K562 (cell line): ENCODE results near the gene COMMD8. TPM values are rescaled to one million over a fixed set of nuclear protein-coding genes. Genes with fewer than 3 reads are reported as not detected.

Experiments
- ATAC-seq: fragments of 200-7000 bp; cut with Tn5 transposase; 3 replicates; pipeline ENCODE4 v1.9.1; 2020; ENCODE audit warnings: moderate library complexity
- BruUV-seq: library from RNA; stranded (reverse); fragments of 400-500 nt; replicated peaks from 2 replicates; lab custom pipeline; 2021; lab: Mats Ljungman, UMichigan
- CTCF ChIA-PET: fragments of 300-600 bp; formaldehyde crosslinking; extraction: SDS; loops from one replicate; lab custom pipeline; 2021; ENCODE audit warnings: low intra/inter-chr PET ratio; lab: Yijun Ruan, JAX
- POLR2A ChIA-PET: fragments of 300-600, 350-650 bp; sonication (Branson Sonifier 250); formaldehyde crosslinking; extraction: SDS; loops from one replicate; lab custom pipeline; 2021; ENCODE audit warnings: antibody characterized with exemption, inconsistent platforms; lab: Yijun Ruan, JAX
- DNase-seq, 4 experiments: peaks; one replicate each; pipeline versions ENCODE4 v3.0.0 to v3.0.0-alpha.2; 2011 to 2018; ENCODE audit warnings: low spot score in 3 of 4, mixed read lengths in 3 of 4; ENCODE audit errors: extremely low read depth in 1 of 4
- FAIRE-seq: peaks from 2 replicates; lab custom pipeline; 2011; peaks lifted over from hg19 to GRCh38; lab: Jason Lieb, UNC
- H2AFZ ChIP-seq: 2 replicates; pipeline ENCODE4 v1.6.0; 2011; ENCODE audit warnings: low read depth, low read length, control low read depth, inconsistent platforms
- H3K27ac ChIP-seq: fragments of 200-600 bp; 3 replicates; pipeline ENCODE4 v1.8.0; 2011; ENCODE audit warnings: low read depth, mild to moderate bottlenecking, control low read depth, inconsistent platforms, low read length, moderate library complexity, mixed read lengths; ENCODE audit errors: extremely low read depth
- H3K27me3 ChIP-seq, 2 experiments: fragments of 300-600 bp in 1 of 2; 2 replicates in 1 of 2; 3 replicates in 1 of 2; pipeline versions ENCODE4 v1.6.0 to v1.8.0; 2011; ENCODE audit warnings: inconsistent platforms in 2 of 2, low read length in 2 of 2, mild to moderate bottlenecking in 1 of 2, mixed read lengths in 1 of 2, moderate library complexity in 1 of 2; ENCODE audit not compliant: control insufficient read depth in 2 of 2, insufficient read depth in 2 of 2
- H3K36me3 ChIP-seq: fragments of 300-600 bp; 3 replicates; pipeline ENCODE4 v1.8.0; 2011; ENCODE audit warnings: mild to moderate bottlenecking, low read length, inconsistent platforms; ENCODE audit not compliant: control insufficient read depth, insufficient read depth
- H3K4me1 ChIP-seq, 2 experiments: fragments of 200-600 bp in 1 of 2; replicated peaks in 1 of 2; 2 replicates in 1 of 2; 3 replicates in 1 of 2; pipeline versions ENCODE4 v1.5.1 to v1.8.0; 2011; ENCODE audit warnings: inconsistent platforms in 2 of 2, low read length in 2 of 2, mild to moderate bottlenecking in 1 of 2, mixed read lengths in 1 of 2, moderate library complexity in 1 of 2; ENCODE audit not compliant: control insufficient read depth in 2 of 2, insufficient read depth in 2 of 2
- H3K4me2 ChIP-seq: 2 replicates; pipeline ENCODE4 v1.6.1; 2011; ENCODE audit warnings: low read length, control low read depth, inconsistent platforms, mixed read lengths; ENCODE audit not compliant: insufficient read depth
- H3K4me3 ChIP-seq: fragments of 200-600 bp; sonication (generic), shearing (Covaris generic); 2 replicates; pipeline ENCODE4 v1.5.1; 2016; ENCODE audit warnings: control low read depth, inconsistent platforms
- H3K79me2 ChIP-seq: fragments of 200-600 bp; 3 replicates; pipeline ENCODE4 v1.8.0; 2011; ENCODE audit warnings: low read length, inconsistent platforms; ENCODE audit not compliant: control insufficient read depth, insufficient read depth
- H3K9ac ChIP-seq, 2 experiments: 2 replicates each; pipeline versions ENCODE4 v1.6.0 to v1.6.1; 2011; ENCODE audit warnings: low read depth in 2 of 2, low read length in 2 of 2, control low read depth in 1 of 2, inconsistent platforms in 1 of 2, mild to moderate bottlenecking in 1 of 2, mixed read lengths in 1 of 2; ENCODE audit not compliant: insufficient read depth in 1 of 2
- H3K9me1 ChIP-seq: one replicate; pipeline ENCODE4 v1.6.0; 2011; ENCODE audit warnings: inconsistent platforms, mild to moderate bottlenecking, low read length, moderate library complexity; ENCODE audit not compliant: control insufficient read depth, insufficient read depth
- H3K9me3 ChIP-seq: replicated peaks from 2 replicates; pipeline ENCODE4 v1.5.1; 2011; ENCODE audit warnings: low read depth, low read length, inconsistent platforms; ENCODE audit not compliant: control insufficient read depth, insufficient read depth
- H4K20me1 ChIP-seq: replicated peaks from 2 replicates; pipeline ENCODE4 v1.6.1; 2011; ENCODE audit warnings: low read length, inconsistent platforms, mixed read lengths; ENCODE audit not compliant: control insufficient read depth, insufficient read depth
- CBX1 ChIP-seq: sonication (generic); IDR thresholded peaks from 2 replicates; pipeline ENCODE4 v1.6.1; 2016; ENCODE audit warnings: antibody characterized with exemption, low read depth, mild to moderate bottlenecking
- CBX8 ChIP-seq: fragments of 200-600 bp; sonication (generic); IDR thresholded peaks from 2 replicates; pipeline ENCODE4 v1.6.1; 2012; ENCODE audit warnings: borderline replicate concordance, mixed run types, low read depth, mild to moderate bottlenecking, moderate library complexity, mixed read lengths, low read length, control low read depth, inconsistent platforms; ENCODE audit not compliant: poor library complexity, severe bottlenecking; ENCODE audit errors: extremely low read depth
- FOXA3 ChIP-seq, 2 experiments: fragments of 450-650 bp in 1 of 2; sonication (generic) in 1 of 2; formaldehyde crosslinking; IDR thresholded peaks in 1 of 2; conservative IDR thresholded peaks in 1 of 2; 2 replicates each; pipeline versions ENCODE4 v1.4.0 to v1.8.0; 2020 to 2022; ENCODE audit warnings: mild to moderate bottlenecking in 2 of 2, missing genetic modification reagents in 1 of 2
- GATAD2B ChIP-seq: fragments of 450-650 bp; IDR thresholded peaks from 2 replicates; pipeline ENCODE4 v1.6.1; 2017; ENCODE audit warnings: mild to moderate bottlenecking, borderline replicate concordance
- HIVEP1 ChIP-seq: fragments of 250-450 bp; sonication (Bioruptor Pico); IDR thresholded peaks from 2 replicates; pipeline ENCODE4 v1.4.0; 2020; ENCODE audit warnings: mild to moderate bottlenecking
- NR2F6 ChIP-seq: fragments of 450-650 bp; formaldehyde crosslinking; IDR thresholded peaks from 2 replicates; pipeline ENCODE4 v1.4.0; 2020; ENCODE audit warnings: mild to moderate bottlenecking
- OTX1 ChIP-seq: fragments of 450-650 bp; formaldehyde crosslinking; IDR thresholded peaks from 2 replicates; pipeline ENCODE4 v1.4.0; 2022; ENCODE audit warnings: mild to moderate bottlenecking
- PHF20 ChIP-seq: fragments of 450-650 bp; IDR thresholded peaks from 2 replicates; pipeline ENCODE4 v1.6.1; 2018; ENCODE audit not compliant: partially characterized antibody
- ZKSCAN8 ChIP-seq: fragments of 200-800 bp; sonication (Bioruptor generic); IDR thresholded peaks from 2 replicates; pipeline ENCODE4 v1.6.1; 2016; ENCODE audit warnings: missing genetic modification characterization, missing compliant biosample characterization
- ZNF124 ChIP-seq: sonication (generic); formaldehyde crosslinking; IDR thresholded peaks from 2 replicates; pipeline ENCODE4 v1.8.1; 2022; ENCODE audit warnings: missing genetic modification reagents
- ZNF507 ChIP-seq: conservative IDR thresholded peaks from 2 replicates; pipeline ENCODE4 v1.6.1; 2017; ENCODE audit warnings: missing genetic modification characterization, missing compliant biosample characterization
- WGBS: fragments of 100-300 bp; shearing (Covaris generic); methylation state at CpG from one replicate; pipeline ENCODE4 v1.1.6; 2016; ENCODE audit warnings: low coverage, mixed read lengths; ENCODE audit not compliant: insufficient coverage; ENCODE audit errors: missing lambda C conversion rate; 5-methylcytosine and 5-hydroxymethylcytosine counted together
- in situ Hi-C: fragments of 300-500 bp; cut with MboI; formaldehyde crosslinking; loops from 4 replicates; pipeline ENCODE4 v1.15.0; 2018; ENCODE audit warnings: inconsistent platforms, mixed read lengths
- intact Hi-C: fragments of 100-400 bp; cut with micrococcal nuclease; formaldehyde crosslinking; loops from 2 replicates; pipeline ENCODE4 v1.14.2; 2022
- polyA plus RNA-seq, 8 experiments: library from polyadenylated mRNA; depleted of rRNA in 4 of 8; stranded (reverse) in 5 of 8; unstranded in 3 of 8; fragments of >200 nt; fragmentation: Nextera tagmentation in 2 of 8; fragmentation: Illumina TruSeq in 1 of 8; extraction: Ambion mirVana in 2 of 8; extraction: Trizol in 1 of 8; gene quantifications; 2 replicates each; pipeline versions ENCODE4 v1.2.1 to v1.2.3, GENCODE V29; 2011 to 2014; ENCODE audit warnings: inconsistent platforms in 1 of 8, missing spikeins in 1 of 8
- total RNA-seq, 7 experiments: library from RNA; depleted of rRNA in 6 of 7; stranded (reverse); fragments of >200 nt in 6 of 7; fragmentation: Illumina TruSeq in 2 of 7; extraction: Trizol in 2 of 7; gene quantifications; 2 replicates each; pipeline versions ENCODE4 v1.2.1 to v1.2.3, GENCODE V29; 2011 to 2021; ENCODE audit warnings: low replicate concordance in 1 of 7
- TF ChIP-seq, protein P1 (sequence below): fragments of 450-650 bp; IDR thresholded peaks from 2 replicates; pipeline ENCODE4 v1.6.1; 2017; ENCODE audit warnings: mild to moderate bottlenecking, moderate library complexity
- TF ChIP-seq, protein P2 (sequence below), 2 experiments: fragments of 450-650 bp in 1 of 2; sonication (generic) in 1 of 2; formaldehyde crosslinking in 1 of 2; IDR thresholded peaks; 2 replicates each; pipeline versions ENCODE4 v1.7.1 to v1.9.0; 2016 to 2022; ENCODE audit warnings: inconsistent platforms in 1 of 2, mild to moderate bottlenecking in 1 of 2, missing genetic modification reagents in 1 of 2

COMMD8 gene
- total and polyA plus RNA-seq, 9 of the 15 experiments (the other 6 are each of a cell fraction or from before 2014, with no cell fraction given), result 7.6 to 41.0 (median 13.1) TPM

DNA sequence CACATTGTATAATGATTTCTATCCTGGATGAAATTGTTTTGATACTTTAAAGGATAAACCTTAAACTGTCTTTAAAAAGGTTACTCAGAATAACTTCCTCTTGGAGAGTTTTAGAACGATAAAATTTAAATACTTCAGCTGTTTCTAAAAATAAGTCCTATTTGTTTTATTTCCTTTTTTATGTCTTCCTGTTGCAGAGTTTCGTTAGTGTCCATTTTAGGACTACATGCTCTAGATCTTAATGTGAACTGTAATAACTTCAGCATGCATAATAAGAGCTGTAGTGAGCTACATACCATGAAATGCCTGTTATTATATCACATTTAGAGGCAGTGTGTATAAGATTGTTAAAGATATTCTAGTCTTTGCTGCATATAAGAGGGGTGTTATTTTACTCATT lies 36.2 kb upstream of the COMMD8 start:
- ChIA-PET CTCF (no interaction called here), POLR2A (no interaction called here)
- Histone ChIP-seq H2AFZ (no peak overlapping the region), H3K27me3 (no peaks in the 10 kb centered on the region), H3K79me2 (no peaks in the 10 kb centered on the region), H3K27ac (no peak overlapping the region), H3K9me3 (no peaks in the 10 kb centered on the region), H4K20me1 (no peaks in the 10 kb centered on the region), H3K36me3 (no peaks in the 10 kb centered on the region), H3K4me2 (no peak overlapping the region), H3K9me1 (no peaks in the 10 kb centered on the region), H3K4me3 (no peak overlapping the region), H3K4me1 (no peaks in the 10 kb centered on the region), H3K9ac (no peak overlapping the region)
- DNase-seq (no peak), ATAC-seq (no peak), FAIRE-seq (no peak)
- 0% methylated on average over 2 of the region's 2 CpGs for WGBS
- in situ Hi-C loops, result no loop called here
- BruUV-seq, result no TSS peak
- intact Hi-C loops, result no loop called here
- no peak for TF ChIP-seq HIVEP1
- TF ChIP-seq NR2F6 (CRISPR knock-in tag), result no peak
- no peak for TF ChIP-seq GATAD2B
- TF ChIP-seq ZKSCAN8 (CRISPR knock-in tag), result no peak
- TF ChIP-seq PHF20, result no peak
- TF ChIP-seq, protein P1, sequence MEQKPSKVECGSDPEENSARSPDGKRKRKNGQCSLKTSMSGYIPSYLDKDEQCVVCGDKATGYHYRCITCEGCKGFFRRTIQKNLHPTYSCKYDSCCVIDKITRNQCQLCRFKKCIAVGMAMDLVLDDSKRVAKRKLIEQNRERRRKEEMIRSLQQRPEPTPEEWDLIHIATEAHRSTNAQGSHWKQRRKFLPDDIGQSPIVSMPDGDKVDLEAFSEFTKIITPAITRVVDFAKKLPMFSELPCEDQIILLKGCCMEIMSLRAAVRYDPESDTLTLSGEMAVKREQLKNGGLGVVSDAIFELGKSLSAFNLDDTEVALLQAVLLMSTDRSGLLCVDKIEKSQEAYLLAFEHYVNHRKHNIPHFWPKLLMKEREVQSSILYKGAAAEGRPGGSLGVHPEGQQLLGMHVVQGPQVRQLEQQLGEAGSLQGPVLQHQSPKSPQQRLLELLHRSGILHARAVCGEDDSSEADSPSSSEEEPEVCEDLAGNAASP, result no peak
- TF ChIP-seq ZNF124 (CRISPR knock-in tag), result no peak
- TF ChIP-seq, protein P2, sequence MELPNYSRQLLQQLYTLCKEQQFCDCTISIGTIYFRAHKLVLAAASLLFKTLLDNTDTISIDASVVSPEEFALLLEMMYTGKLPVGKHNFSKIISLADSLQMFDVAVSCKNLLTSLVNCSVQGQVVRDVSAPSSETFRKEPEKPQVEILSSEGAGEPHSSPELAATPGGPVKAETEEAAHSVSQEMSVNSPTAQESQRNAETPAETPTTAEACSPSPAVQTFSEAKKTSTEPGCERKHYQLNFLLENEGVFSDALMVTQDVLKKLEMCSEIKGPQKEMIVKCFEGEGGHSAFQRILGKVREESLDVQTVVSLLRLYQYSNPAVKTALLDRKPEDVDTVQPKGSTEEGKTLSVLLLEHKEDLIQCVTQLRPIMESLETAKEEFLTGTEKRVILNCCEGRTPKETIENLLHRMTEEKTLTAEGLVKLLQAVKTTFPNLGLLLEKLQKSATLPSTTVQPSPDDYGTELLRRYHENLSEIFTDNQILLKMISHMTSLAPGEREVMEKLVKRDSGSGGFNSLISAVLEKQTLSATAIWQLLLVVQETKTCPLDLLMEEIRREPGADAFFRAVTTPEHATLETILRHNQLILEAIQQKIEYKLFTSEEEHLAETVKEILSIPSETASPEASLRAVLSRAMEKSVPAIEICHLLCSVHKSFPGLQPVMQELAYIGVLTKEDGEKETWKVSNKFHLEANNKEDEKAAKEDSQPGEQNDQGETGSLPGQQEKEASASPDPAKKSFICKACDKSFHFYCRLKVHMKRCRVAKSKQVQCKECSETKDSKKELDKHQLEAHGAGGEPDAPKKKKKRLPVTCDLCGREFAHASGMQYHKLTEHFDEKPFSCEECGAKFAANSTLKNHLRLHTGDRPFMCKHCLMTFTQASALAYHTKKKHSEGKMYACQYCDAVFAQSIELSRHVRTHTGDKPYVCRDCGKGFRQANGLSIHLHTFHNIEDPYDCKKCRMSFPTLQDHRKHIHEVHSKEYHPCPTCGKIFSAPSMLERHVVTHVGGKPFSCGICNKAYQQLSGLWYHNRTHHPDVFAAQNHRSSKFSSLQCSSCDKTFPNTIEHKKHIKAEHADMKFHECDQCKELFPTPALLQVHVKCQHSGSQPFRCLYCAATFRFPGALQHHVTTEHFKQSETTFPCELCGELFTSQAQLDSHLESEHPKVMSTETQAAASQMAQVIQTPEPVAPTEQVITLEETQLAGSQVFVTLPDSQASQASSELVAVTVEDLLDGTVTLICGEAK (IDR thresholded peaks at IDR 0.05), result no peak
- TF ChIP-seq, protein P2 (CRISPR knock-in tag; IDR thresholded peaks at IDR 0.05), result no peak
- no peak for TF ChIP-seq OTX1 (CRISPR knock-in tag)
- TF ChIP-seq ZNF507 (tag), result no peak
- no peak for TF ChIP-seq CBX8
- TF ChIP-seq FOXA3 (CRISPR knock-in tag; conservative IDR thresholded peaks at IDR 0.05 in 1 of 2, IDR thresholded peaks at IDR 0.05 in 1 of 2), result no peak
- no peak for TF ChIP-seq CBX1
